HFFc6 (cell line): ENCODE results near the gene HERC3. TPM values are rescaled to one million over a fixed set of nuclear protein-coding genes. Genes with fewer than 3 reads are reported as not detected.

Experiments used
- DNase-seq: peaks from one replicate; pipeline ENCODE4 v3.0.0-alpha.2; 2018
- H3K27ac Mint-ChIP-seq: 2 replicates; pipeline ENCODE4 v1.8.0; 2020; ENCODE audit warnings: mild to moderate bottlenecking, mixed read lengths
- H3K27me3 Mint-ChIP-seq: 2 replicates; pipeline ENCODE4 v1.8.0; 2021; ENCODE audit warnings: mild to moderate bottlenecking, moderate library complexity, mixed read lengths; ENCODE audit not compliant: insufficient read depth
- H3K36me3 Mint-ChIP-seq: 2 replicates; pipeline ENCODE4 v1.8.0; 2021; ENCODE audit warnings: low read depth, mixed read lengths
- H3K4me1 Mint-ChIP-seq: 2 replicates; pipeline ENCODE4 v1.8.0; 2020; ENCODE audit warnings: low read depth, mixed read lengths
- H3K4me3 Mint-ChIP-seq: 2 replicates; pipeline ENCODE4 v1.8.0; 2020; ENCODE audit warnings: mild to moderate bottlenecking, moderate library complexity, mixed read lengths
- H3K9me3 Mint-ChIP-seq: 2 replicates; pipeline ENCODE4 v1.8.0; 2020; ENCODE audit warnings: mild to moderate bottlenecking, mixed read lengths
- CTCF ChIP-seq: fragments of 200-600 bp; sonication (generic); IDR thresholded peaks from 2 replicates; pipeline ENCODE4 v1.5.0; 2021; ENCODE audit warnings: antibody characterized with exemption, mild to moderate bottlenecking
- total RNA-seq, 6 experiments: library from RNA; stranded (reverse); fragmentation: NEBNext Ultra II Directional; extraction: Animal tissue kit (Norgen Biotek cat#: 25700); gene quantifications; 2 replicates in 1 of 6; 3 replicates in 5 of 6; pipeline ENCODE4 v1.2.3, GENCODE V29; 2021

The HERC3 gene
- total RNA-seq, 6 experiments from 2014 or later, result 16.5 to 32.2 (median 26.6) TPM

GRCh38 chr4:88718098-88718497 lies 125.8 kb downstream of the HERC3 start:
- peaks cover 42% of the 10 kb centered on the region for H3K36me3 Mint-ChIP-seq

GRCh38 chr4:88719381-88719780 lies 127.1 kb downstream of the HERC3 start:
- Mint-ChIP-seq H3K9me3 (peaks cover 9% of the 10 kb centered on the region), H3K36me3 (peaks cover 42% of the 10 kb centered on the region), H3K4me3 (no peak overlapping the region), H3K4me1 (peaks cover 9% of the 10 kb centered on the region), H3K27me3 (no peaks in the 10 kb centered on the region; the same call in none of the 2 replicates), H3K27ac (peak overlapping the region; percentile 42; the same call in 1 of the 2 replicates)
- TF ChIP-seq CTCF, result no peak
- DNase-seq, result no peak

More at GRCh38 chr4:88718098-88718497, 125.8 kb downstream of the HERC3 start:
- no peak overlapping the region for H3K27ac Mint-ChIP-seq
- no peak for DNase-seq
- no peaks in the 10 kb centered on the region; the same call in none of the 2 replicates for H3K27me3 Mint-ChIP-seq
- no peak overlapping the region for H3K4me3 Mint-ChIP-seq
- no peak for TF ChIP-seq CTCF
- peaks cover 9% of the 10 kb centered on the region for H3K9me3 Mint-ChIP-seq
- H3K4me1 Mint-ChIP-seq, result peaks cover 13% of the 10 kb centered on the region

- Mint-ChIP-seq H3K4me1 (peaks cover 10% of the 10 kb centered on the region), H3K27ac (no peak overlapping the region), H3K4me3 (no peak overlapping the region), H3K36me3 (peaks cover 38% of the 10 kb centered on the region), H3K27me3 (no peaks in the 10 kb centered on the region; the same call in none of the 2 replicates), H3K9me3 (peaks cover 9% of the 10 kb centered on the region)
- no peak for DNase-seq
- no peak for TF ChIP-seq CTCF
These were observed 128.5 kb downstream of the HERC3 start for GRCh38 chr4:88720451-88721428.

GRCh38 chr4:88722276-88722780 lies 130.0 kb downstream of the HERC3 start:
- no peak overlapping the region for H3K4me3 Mint-ChIP-seq
- H3K36me3 Mint-ChIP-seq, result peaks cover 29% of the 10 kb centered on the region
- H3K4me1 Mint-ChIP-seq, result peaks cover 15% of the 10 kb centered on the region
- peaks cover 5% of the 10 kb centered on the region for H3K9me3 Mint-ChIP-seq
- H3K27ac Mint-ChIP-seq, result no peak overlapping the region
- H3K27me3 Mint-ChIP-seq, result no peaks in the 10 kb centered on the region; the same call in none of the 2 replicates
- no peak for TF ChIP-seq CTCF
- DNase-seq, result no peak

GRCh38 chr4:88722828-88723227 lies 130.5 kb downstream of the HERC3 start:
- peaks cover under 1% of the 10 kb centered on the region; the same call in 1 of the 2 replicates for H3K9me3 Mint-ChIP-seq
- no peaks in the 10 kb centered on the region; the same call in none of the 2 replicates for H3K27me3 Mint-ChIP-seq
- TF ChIP-seq CTCF, result no peak
- H3K36me3 Mint-ChIP-seq, result peaks cover 24% of the 10 kb centered on the region
- H3K4me1 Mint-ChIP-seq, result peaks cover 15% of the 10 kb centered on the region
- no peak for DNase-seq
- H3K4me3 Mint-ChIP-seq, result no peak overlapping the region
- H3K27ac Mint-ChIP-seq, result no peak overlapping the region
